IMR-90 (cell line): ENCODE data around the gene GYS1. TPM values are rescaled to one million over a fixed set of nuclear protein-coding genes. Genes with fewer than 3 reads are reported as not detected.

Experiments used
- ATAC-seq: fragments of 200-7000 bp; cut with Tn5 transposase; 2 replicates; pipeline ENCODE4 v1.9.1; 2020; ENCODE audit warnings: low read depth, mild to moderate bottlenecking, moderate library complexity
- BruUV-seq: library from RNA; stranded (reverse); fragments of 400-500 nt; replicated peaks from 2 replicates; lab custom pipeline; 2021; lab: Mats Ljungman, UMichigan
- CTCF ChIA-PET: fragments of 300-600 bp; formaldehyde crosslinking; extraction: SDS; loops from one replicate; lab custom pipeline; 2021; ENCODE audit warnings: antibody characterized with exemption; lab: Yijun Ruan, JAX
- POLR2A ChIA-PET: fragments of 300-600 bp; sonication (Branson Sonifier 250); formaldehyde crosslinking; loops from one replicate; lab custom pipeline; 2022; ENCODE audit warnings: antibody characterized with exemption; ENCODE audit not compliant: unreplicated experiment; lab: Charles Lee
- DNase-seq: peaks from one replicate; pipeline ENCODE4 v3.0.0; 2013
- H2AFZ ChIP-seq: replicated peaks from 2 replicates; pipeline ENCODE3; 2013; ENCODE audit warnings: low read length, mild to moderate bottlenecking; ENCODE audit not compliant: poor library complexity
- H2AK5ac ChIP-seq: 2 replicates; pipeline ENCODE4 v1.6.1; 2013; ENCODE audit warnings: low read depth, low read length, inconsistent platforms
- H2AK9ac ChIP-seq: replicated peaks from 2 replicates; pipeline ENCODE3; 2013; ENCODE audit warnings: mild to moderate bottlenecking, low read depth, low read length, moderate library complexity; ENCODE audit not compliant: poor library complexity
- H2BK120ac ChIP-seq: 2 replicates; pipeline ENCODE4 v1.6.1; 2013; ENCODE audit warnings: low read depth, low read length, inconsistent platforms
- H2BK15ac ChIP-seq: 3 replicates; pipeline ENCODE4 v1.6.1; 2013; ENCODE audit warnings: low read depth, low read length, inconsistent platforms
- H2BK20ac ChIP-seq: 2 replicates; pipeline ENCODE4 v1.6.1; 2013; ENCODE audit warnings: low read depth, mild to moderate bottlenecking, inconsistent platforms, low read length, moderate library complexity
- H2BK5ac ChIP-seq: 2 replicates; pipeline ENCODE4 v1.6.1; 2013; ENCODE audit warnings: mild to moderate bottlenecking, low read depth, low read length, inconsistent platforms; ENCODE audit not compliant: poor library complexity, severe bottlenecking
- H3K14ac ChIP-seq: replicated peaks from 2 replicates; pipeline ENCODE4 v1.6.1; 2013; ENCODE audit warnings: low read depth, low read length, inconsistent platforms
- H3K18ac ChIP-seq: 2 replicates; pipeline ENCODE4 v1.6.1; 2013; ENCODE audit warnings: low read depth, low read length, control low read depth
- H3K23ac ChIP-seq: 2 replicates; pipeline ENCODE4 v1.6.1; 2013; ENCODE audit warnings: low read depth, low read length, inconsistent platforms
- H3K27ac ChIP-seq: 2 replicates; pipeline ENCODE4 v1.5.1; 2013; ENCODE audit warnings: mild to moderate bottlenecking, control low read depth, low read length; ENCODE audit not compliant: insufficient read depth
- H3K27me3 ChIP-seq: 2 replicates; pipeline ENCODE4 v1.6.1; 2013; ENCODE audit warnings: low read length; ENCODE audit not compliant: control insufficient read depth, insufficient read depth
- H3K36me3 ChIP-seq: 2 replicates; pipeline ENCODE4 v1.6.1; 2013; ENCODE audit warnings: low read length, mixed read lengths; ENCODE audit not compliant: control insufficient read depth, insufficient read depth
- H3K4ac ChIP-seq: 2 replicates; pipeline ENCODE4 v1.6.1; 2013; ENCODE audit warnings: low read depth, low read length, inconsistent platforms
- H3K4me1 ChIP-seq: 2 replicates; pipeline ENCODE4 v1.6.1; 2013; ENCODE audit warnings: low read length, mixed read lengths; ENCODE audit not compliant: control insufficient read depth, insufficient read depth
- H3K4me2 ChIP-seq: 2 replicates; pipeline ENCODE4 v1.6.1; 2013; ENCODE audit warnings: low read depth, mild to moderate bottlenecking, control low read depth, low read length, moderate library complexity
- H3K4me3 ChIP-seq: 2 replicates; pipeline ENCODE4 v1.5.1; 2013; ENCODE audit warnings: low read depth, mild to moderate bottlenecking, control low read depth, low read length, moderate library complexity; ENCODE audit not compliant: insufficient read depth
- H3K56ac ChIP-seq: 2 replicates; pipeline ENCODE4 v1.6.1; 2013; ENCODE audit warnings: low read length, inconsistent platforms; ENCODE audit not compliant: insufficient read depth; ENCODE audit errors: extremely low read depth
- H3K79me1 ChIP-seq, 2 experiments: 2 replicates each; pipeline ENCODE4 v1.6.1; 2013; ENCODE audit warnings: low read length in 2 of 2, inconsistent platforms in 1 of 2, low read depth in 1 of 2
- H3K9ac ChIP-seq: 2 replicates; pipeline ENCODE4 v1.6.1; 2013; ENCODE audit warnings: low read depth, low read length, control low read depth
- H3K9me1 ChIP-seq: 2 replicates; pipeline ENCODE4 v1.6.1; 2013; ENCODE audit warnings: low read length, inconsistent platforms; ENCODE audit not compliant: insufficient read depth
- H3K9me3 ChIP-seq: 2 replicates; pipeline ENCODE4 v1.6.1; 2013; ENCODE audit warnings: low read length; ENCODE audit not compliant: control insufficient read depth, insufficient read depth
- H4K20me1 ChIP-seq: 2 replicates; pipeline ENCODE4 v1.6.1; 2013; ENCODE audit warnings: low read length, inconsistent platforms; ENCODE audit not compliant: insufficient read depth
- H4K5ac ChIP-seq: 2 replicates; pipeline ENCODE4 v1.6.1; 2013; ENCODE audit warnings: mild to moderate bottlenecking, low read depth, low read length, control low read depth
- H4K8ac ChIP-seq, 2 experiments: 2 replicates each; pipeline ENCODE4 v1.6.1; 2013; ENCODE audit warnings: low read depth in 2 of 2, low read length in 2 of 2, control low read depth in 1 of 2, inconsistent platforms in 1 of 2
- H4K91ac ChIP-seq: 2 replicates; pipeline ENCODE4 v1.6.1; 2013; ENCODE audit warnings: low read depth, low read length, inconsistent platforms; ENCODE audit not compliant: insufficient read depth
- BHLHE40 ChIP-seq: fragments of 150-350 bp; IDR thresholded peaks from 2 replicates; pipeline ENCODE4 v1.6.1; 2016; ENCODE audit warnings: mild to moderate bottlenecking, low read depth, low read length
- CEBPB ChIP-seq: IDR thresholded peaks from 2 replicates; pipeline ENCODE4 v1.6.1; 2012; ENCODE audit warnings: low read depth, low read length, improper control_type of control experiment
- CHD1 ChIP-seq: IDR thresholded peaks from 2 replicates; pipeline ENCODE4 v1.6.1; 2012; ENCODE audit warnings: low read depth, low read length, improper control_type of control experiment
- CTCF ChIP-seq: conservative IDR thresholded peaks from 2 replicates; pipeline ENCODE4 v1.5.1; 2012; ENCODE audit warnings: mild to moderate bottlenecking, low read depth, low read length, improper control_type of control experiment
- ELK1 ChIP-seq: fragments of 150-350 bp; IDR thresholded peaks from 2 replicates; pipeline ENCODE4 v1.6.1; 2016; ENCODE audit warnings: low read depth, mild to moderate bottlenecking, low read length, moderate library complexity, borderline replicate concordance
- FOS ChIP-seq: fragments of 150-350 bp; IDR thresholded peaks from 2 replicates; pipeline ENCODE4 v1.6.1; 2016; ENCODE audit warnings: low read depth, low read length
- MAFK ChIP-seq: IDR thresholded peaks from 2 replicates; pipeline ENCODE4 v1.6.1; 2012; ENCODE audit warnings: low read depth, low read length, improper control_type of control experiment
- MXI1 ChIP-seq: IDR thresholded peaks from 2 replicates; pipeline ENCODE4 v1.6.1; 2012; ENCODE audit warnings: low read depth, mild to moderate bottlenecking, low read length, moderate library complexity, borderline replicate concordance
- NFE2L2 ChIP-seq: fragments of 150-350 bp; IDR thresholded peaks from 2 replicates; pipeline ENCODE4 v1.6.1; 2016; ENCODE audit warnings: low read depth, mild to moderate bottlenecking, low read length
- POLR2A ChIP-seq: IDR thresholded peaks from 2 replicates; pipeline ENCODE4 v1.6.1; 2012; ENCODE audit warnings: mild to moderate bottlenecking, low read depth, low read length
- RAD21 ChIP-seq: IDR thresholded peaks from 2 replicates; pipeline ENCODE4 v1.6.1; 2012; ENCODE audit warnings: low read length, improper control_type of control experiment
- RCOR1 ChIP-seq: IDR thresholded peaks from 2 replicates; pipeline ENCODE4 v1.6.1; 2012; ENCODE audit warnings: mild to moderate bottlenecking, low read length, improper control_type of control experiment; ENCODE audit not compliant: insufficient replicate concordance
- RFX5 ChIP-seq: IDR thresholded peaks from 2 replicates; pipeline ENCODE4 v1.8.0; 2012; ENCODE audit warnings: low read depth, mild to moderate bottlenecking, low read length, moderate library complexity
- SMC3 ChIP-seq: fragments of 150-350 bp; IDR thresholded peaks from 2 replicates; pipeline ENCODE4 v1.6.1; 2016; ENCODE audit warnings: low read depth, mild to moderate bottlenecking, antibody characterized with exemption, low read length, moderate library complexity
- USF2 ChIP-seq: fragments of 150-350 bp; IDR thresholded peaks from 2 replicates; pipeline ENCODE4 v1.6.1; 2017; ENCODE audit warnings: mild to moderate bottlenecking, antibody characterized with exemption, low read length, low read depth
- WGBS, 2 experiments: methylation state at CpG; one replicate each; pipeline versions ENCODE4 v1.1.5 to v1.1.7; 2013; ENCODE audit warnings: missing lambda C conversion rate in 2 of 2; ENCODE audit not compliant: insufficient read length in 1 of 2; ENCODE audit errors: extremely low coverage in 2 of 2; 5-methylcytosine and 5-hydroxymethylcytosine counted together
- dilution Hi-C: fragments of 300-500 bp; cut with HindIII; formaldehyde crosslinking; loops from one replicate; pipeline ENCODE4 v1.14.3; 2018; ENCODE audit warnings: low sequenced_read_pairs; ENCODE audit not compliant: unreplicated experiment
- in situ Hi-C: fragments of 300-500 bp; cut with MboI; formaldehyde crosslinking; loops from 3 replicates; pipeline ENCODE4 v1.14.3; 2019; ENCODE audit warnings: low sequenced_read_pairs, inconsistent platforms, mixed read lengths
- intact Hi-C: fragments of 100-400 bp; cut with micrococcal nuclease; formaldehyde crosslinking; loops from 2 replicates; pipeline ENCODE4 v1.10.0; 2022
- polyA plus RNA-seq, 3 experiments: library from polyadenylated mRNA; depleted of rRNA; stranded (reverse); fragments of >200 nt; gene quantifications; 2 replicates each; pipeline ENCODE4 v1.2.3, GENCODE V29; 2012; ENCODE audit warnings: low replicate concordance in 1 of 3
- total RNA-seq: library from RNA; depleted of rRNA; stranded (reverse); fragments of >200 nt; gene quantifications from 2 replicates; pipeline ENCODE4 v1.2.3, GENCODE V29; 2012

The GYS1 gene
- total and polyA plus RNA-seq, 2 of the 4 experiments (the other 2 are of a cell fraction), result 38.7 to 72.2 TPM

GRCh38 chr19:48988860-48989259 lies 4.2 kb downstream of the GYS1 start:
- Histone ChIP-seq H3K9me1 (peaks cover 13% of the 10 kb centered on the region), H3K56ac (no peak overlapping the region), H3K14ac (no peak overlapping the region), H3K4me2 (no peak overlapping the region), H4K8ac (no peak overlapping the region), H2BK5ac (no peak overlapping the region), H3K9me3 (no peaks in the 10 kb centered on the region), H4K91ac (no peak overlapping the region), H2AFZ (no peak overlapping the region), H3K9ac (no peak overlapping the region), H3K36me3 (peaks cover 45% of the 10 kb centered on the region), H3K27ac (no peak overlapping the region), H3K4me1 (peaks cover 10% of the 10 kb centered on the region), H3K18ac (no peak overlapping the region), H4K5ac (no peak overlapping the region), H3K27me3 (no peaks in the 10 kb centered on the region), H2BK120ac (no peak overlapping the region), H3K23ac (no peak overlapping the region), H3K4ac (no peak overlapping the region), H2AK9ac (no peak overlapping the region), H4K20me1 (peaks cover 24% of the 10 kb centered on the region), H2BK15ac (no peak overlapping the region), H2BK20ac (no peak overlapping the region), H3K79me1 (peaks cover 27 to 71% of the 10 kb centered on the region in 2 experiments), H2AK5ac (no peak overlapping the region), H3K4me3 (no peak overlapping the region)
- no peak for DNase-seq
- ChIA-PET POLR2A (no interaction called here), CTCF (no interaction called here)
- intact Hi-C loops (no loop called here), in situ Hi-C loops (no loop called here), dilution Hi-C loops (no loop called here)
- BruUV-seq, result no TSS peak
- 100% methylated on average over 2 of the region's 9 CpGs; no CpG with 5 or more reads in 1 of the 2 experiments for WGBS, 2 experiments
- no peak for ATAC-seq
- TF ChIP-seq MAFK, result no peak
- TF ChIP-seq RFX5, result no peak
- TF ChIP-seq RCOR1, result no peak
- no peak for TF ChIP-seq POLR2A
- no peak for TF ChIP-seq USF2
- no peak for TF ChIP-seq CTCF
- TF ChIP-seq NFE2L2, result no peak
- TF ChIP-seq SMC3, result no peak
- TF ChIP-seq ELK1, result no peak
- TF ChIP-seq BHLHE40, result no peak
- no peak for TF ChIP-seq RAD21
- TF ChIP-seq FOS, result no peak
- no peak for TF ChIP-seq CHD1
- TF ChIP-seq MXI1, result no peak
- no peak for TF ChIP-seq CEBPB
